HG03196 (cell line): ENCODE data around the gene ITGB7.
A peak's percentile ranks its signal among the peaks of the same experiment; 100 is the strongest.
"Not testable (repeated sequence)": the region's sequence is repeated elsewhere in the genome, so short reads cannot be mapped to it uniquely, and the experiment has no call there.

Experiments used
- ATAC-seq: cut with Tn5 transposase; IDR thresholded peaks from one replicate; pipeline ENCODE4 v1.9.1; 2021; ENCODE audit not compliant: unreplicated experiment

ITGB7 gene

DNA sequence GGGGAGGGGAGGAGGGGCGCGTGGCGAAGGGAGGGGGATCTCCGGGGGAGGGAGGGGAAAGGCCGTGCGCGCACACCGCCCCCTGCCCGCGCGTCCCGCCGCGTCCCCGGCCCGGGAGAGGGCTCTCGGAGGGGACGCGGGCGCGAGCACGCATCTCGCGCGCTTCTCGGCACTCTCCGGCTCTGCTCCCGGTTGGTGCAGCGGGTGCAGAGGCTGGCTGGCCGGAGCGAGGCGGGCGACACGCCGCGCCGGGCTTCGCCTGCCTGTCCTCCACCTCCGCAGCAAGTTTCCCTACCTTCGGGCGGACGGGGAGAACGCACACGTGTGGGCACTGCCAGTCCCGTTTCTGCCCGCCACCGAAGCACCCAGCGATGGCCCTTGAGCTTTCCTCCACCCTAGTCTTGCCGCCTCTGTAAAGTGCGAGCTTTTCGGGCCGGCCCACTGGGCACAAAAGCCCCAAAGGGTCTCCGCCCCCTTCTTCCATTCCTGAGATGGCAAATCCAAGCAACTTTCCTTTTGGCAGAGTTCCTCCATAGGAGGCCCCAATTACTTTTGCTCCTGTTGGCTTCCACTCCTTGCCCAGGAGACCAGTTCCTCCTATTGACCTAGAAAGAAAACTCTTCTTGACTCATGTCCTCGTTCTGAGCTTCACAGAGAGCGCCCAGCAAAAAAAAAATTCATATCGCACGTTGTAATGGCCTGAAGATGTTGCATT, 26.0 kb downstream of the ITGB7 start:
- peak; percentile 49 for ATAC-seq

DNA sequence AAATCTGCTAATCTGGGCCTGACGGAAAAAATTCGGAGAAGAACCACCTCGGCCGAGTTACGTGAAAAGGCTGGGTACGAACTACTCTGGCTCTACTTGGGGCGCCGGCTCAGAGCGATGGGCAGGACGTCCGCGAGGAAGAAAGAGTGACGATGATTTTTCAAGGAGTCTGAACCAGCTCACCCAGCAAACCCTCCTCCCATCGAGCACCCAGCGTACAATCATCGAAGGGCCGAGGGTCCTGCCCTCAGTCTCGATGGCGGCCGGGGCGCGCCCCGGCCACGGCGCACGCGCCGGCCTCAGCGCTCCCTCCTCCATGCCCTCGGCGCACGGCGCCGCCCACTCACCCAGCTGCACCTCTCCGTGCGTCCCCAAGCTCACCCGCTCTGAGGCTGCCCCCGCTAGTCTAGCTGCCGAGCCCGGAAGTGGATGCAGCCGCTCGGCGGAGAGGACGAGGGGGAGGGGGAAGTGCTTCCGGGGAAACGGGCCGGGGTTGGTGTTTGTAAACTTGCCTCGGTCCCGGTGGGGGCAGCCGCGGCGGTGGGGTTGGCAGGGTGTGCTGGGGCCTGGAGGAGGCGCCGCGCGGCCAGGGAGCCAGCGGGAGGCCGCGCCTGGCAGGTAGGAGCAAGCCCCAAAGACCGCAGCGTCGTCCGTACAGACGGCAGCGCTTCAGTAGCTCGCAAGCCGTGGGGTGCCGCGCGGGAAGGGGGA, 26.7 kb downstream of the ITGB7 start, which contains the start of the genes CSAD and ZNF740:
Gene CSAD, minus strand, starts transcription at position 706 of the 711 bp plus-strand sequence. CDS start 7,455 bp downstream, outside the sequence.
Gene ZNF740, plus strand, starts transcription at position 503 of the 711 bp plus-strand sequence. CDS start 1,262 bp downstream, outside the sequence.
- peak; percentile 95 for ATAC-seq

DNA sequence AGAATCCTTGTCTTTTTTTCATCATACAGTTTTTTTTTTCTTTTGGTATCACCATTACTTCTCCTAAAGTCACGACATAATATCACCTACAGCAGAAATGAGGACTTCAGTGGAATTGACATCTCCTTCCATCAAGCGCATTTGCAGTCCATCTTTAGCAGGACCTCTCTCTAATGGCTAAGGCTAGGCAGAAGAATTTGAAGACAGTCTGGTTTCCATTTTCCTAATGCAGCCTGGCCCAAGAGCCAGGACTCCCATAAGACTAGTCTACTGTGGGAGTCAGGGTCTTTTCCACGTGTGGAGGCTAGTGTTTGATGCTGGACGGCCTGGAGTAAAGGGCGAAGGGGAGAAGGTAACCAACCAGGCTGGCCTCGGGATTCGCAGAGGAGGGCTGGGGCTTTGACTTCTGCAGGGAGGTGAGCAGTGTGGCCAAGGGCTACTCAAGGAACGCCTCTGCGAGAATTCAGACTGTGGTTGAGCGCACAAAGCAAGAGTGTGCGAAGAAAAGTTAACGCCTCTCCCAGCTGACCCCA, 27.3 kb downstream of the ITGB7 start:
- ATAC-seq = peak; percentile 12

DNA sequence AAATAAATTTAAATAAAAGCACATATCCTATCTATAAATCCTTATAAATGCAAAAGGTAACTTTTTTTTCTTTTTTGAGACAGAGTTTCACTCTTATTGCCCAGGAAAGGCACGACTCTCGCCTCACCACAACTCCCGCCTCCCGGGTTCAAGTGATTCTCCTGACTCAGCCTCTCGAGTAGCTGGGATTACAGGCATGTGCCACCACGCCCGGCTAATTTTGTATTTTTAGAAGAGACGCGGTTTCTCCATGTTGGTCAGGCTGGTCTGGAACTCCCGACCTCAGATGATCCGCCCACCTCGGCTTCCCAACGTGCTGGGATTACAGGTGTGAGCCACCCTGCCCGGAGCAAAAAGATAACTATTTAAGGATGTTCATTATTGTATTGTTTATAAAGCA, 28.2 kb downstream of the ITGB7 start:
- ATAC-seq = not testable (repeated sequence)

DNA sequence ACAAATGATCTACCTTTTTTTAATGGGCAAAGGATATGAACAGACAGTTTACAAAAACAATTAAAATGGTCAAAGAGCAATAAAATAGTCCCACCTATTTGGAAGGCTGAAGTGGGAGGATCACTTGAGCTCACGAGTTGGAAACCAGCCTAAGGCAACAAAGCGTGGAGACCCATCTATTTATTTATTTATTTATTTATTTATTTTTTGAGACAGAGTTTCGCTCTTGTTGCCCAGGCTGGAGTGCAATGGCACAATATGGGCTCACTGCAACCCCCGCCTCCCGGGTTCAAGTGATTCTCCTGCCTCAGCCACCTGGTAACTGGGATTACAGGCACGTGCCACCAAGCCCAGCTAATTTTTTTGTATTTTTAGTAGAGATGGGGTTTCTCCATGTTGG, 29.6 kb downstream of the ITGB7 start:
- not testable (repeated sequence) for ATAC-seq

DNA sequence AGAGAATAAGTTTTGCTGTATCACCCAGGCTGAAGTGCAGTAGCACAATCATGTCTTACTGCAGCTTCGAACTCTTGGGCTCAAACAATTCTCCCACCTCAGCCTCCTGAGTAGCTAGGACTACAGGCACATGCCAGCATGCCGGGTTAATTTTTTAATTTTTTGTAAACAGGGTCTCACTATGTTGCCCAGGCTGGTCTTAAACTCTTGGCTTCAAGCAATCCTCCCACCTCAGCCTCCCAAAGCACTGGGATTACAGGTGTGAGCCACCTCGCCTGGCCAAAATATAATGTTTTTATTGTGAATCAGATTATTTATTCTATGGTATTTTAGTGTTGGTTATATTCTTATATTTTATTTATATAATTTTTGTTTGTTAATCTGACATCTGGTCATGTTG, 30.3 kb downstream of the ITGB7 start:
- ATAC-seq = no peak

DNA sequence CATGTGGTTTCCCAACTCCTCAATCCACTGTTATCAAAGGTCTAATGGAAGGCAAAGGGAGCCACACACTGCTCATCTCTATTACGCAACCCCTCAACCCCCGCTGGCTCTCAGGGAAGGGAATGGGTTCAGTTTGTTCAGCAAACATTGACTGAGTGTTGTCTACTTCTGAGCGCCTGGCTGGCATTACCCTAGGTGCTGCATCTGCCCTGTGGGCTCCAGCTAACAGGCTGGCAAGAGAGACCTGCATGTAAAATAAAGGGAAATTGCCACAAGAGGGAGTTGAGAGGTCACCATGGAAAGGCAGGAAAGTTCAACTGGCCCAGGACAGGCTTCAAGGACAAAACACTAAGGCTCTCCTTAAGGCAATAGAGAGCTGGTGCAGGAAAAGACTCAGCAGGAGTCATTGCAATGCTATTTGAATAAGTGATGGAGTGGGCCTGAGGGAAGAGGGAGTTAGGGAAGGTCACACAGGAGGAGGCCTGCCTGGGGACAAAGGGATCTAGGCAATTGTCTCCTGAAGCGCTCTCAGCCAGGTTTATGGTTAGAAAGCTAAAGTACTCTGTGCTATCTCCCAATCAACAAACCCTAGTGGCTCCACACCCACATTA, 32.1 kb downstream of the ITGB7 start:
- ATAC-seq = no peak

DNA sequence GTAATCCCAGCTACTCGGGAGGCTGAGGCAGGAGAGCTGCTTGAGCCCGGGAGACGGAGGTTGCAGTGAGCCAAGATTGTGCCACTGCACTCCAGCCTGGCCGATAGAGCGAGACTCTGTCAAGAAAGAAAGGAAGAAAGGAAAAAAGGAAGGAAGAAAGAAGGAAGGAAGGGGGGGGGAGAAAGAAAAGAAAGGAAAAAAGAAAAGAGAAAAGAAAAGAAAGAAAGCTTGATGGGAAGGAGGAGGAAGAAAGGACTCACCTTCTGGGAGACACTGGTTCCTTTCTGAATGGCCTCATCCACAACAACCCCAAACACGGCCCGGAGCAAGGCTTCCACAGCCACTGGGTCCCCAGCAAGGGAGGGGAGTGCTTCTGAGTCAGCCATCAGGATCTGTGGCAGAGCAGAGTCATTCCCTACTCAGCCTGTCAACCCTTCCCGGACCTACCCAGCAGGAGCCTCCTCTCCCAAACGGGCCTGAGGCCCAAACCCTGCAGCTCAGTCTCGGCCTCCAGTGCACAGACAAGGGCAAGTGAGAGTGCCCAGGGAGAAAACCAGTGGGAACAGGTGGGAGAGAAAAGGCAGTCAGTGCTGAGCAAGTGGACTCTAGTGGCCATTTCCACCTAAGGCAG, 33.9 kb downstream of the ITGB7 start:
- ATAC-seq = no peak

DNA sequence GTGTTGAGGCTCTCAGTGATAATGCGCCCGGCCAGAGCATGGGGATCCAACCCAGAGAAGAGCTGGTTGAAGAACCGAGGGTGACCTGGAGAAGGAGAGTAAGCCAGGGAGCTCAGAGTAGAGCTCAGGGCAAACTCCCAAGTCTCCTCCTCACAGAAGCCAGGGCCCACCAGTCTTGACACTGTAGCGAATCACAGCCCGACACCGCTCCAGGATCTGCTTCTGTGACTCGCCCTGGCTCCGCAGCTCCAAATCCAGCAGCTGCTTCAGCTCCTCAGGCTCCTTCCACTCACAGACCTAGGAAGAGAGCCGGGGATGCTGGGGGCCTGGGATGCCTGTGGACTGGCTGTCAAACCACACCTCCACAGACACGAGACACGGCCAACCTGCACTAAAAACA, 34.7 kb downstream of the ITGB7 start:
- ATAC-seq = no peak

DNA sequence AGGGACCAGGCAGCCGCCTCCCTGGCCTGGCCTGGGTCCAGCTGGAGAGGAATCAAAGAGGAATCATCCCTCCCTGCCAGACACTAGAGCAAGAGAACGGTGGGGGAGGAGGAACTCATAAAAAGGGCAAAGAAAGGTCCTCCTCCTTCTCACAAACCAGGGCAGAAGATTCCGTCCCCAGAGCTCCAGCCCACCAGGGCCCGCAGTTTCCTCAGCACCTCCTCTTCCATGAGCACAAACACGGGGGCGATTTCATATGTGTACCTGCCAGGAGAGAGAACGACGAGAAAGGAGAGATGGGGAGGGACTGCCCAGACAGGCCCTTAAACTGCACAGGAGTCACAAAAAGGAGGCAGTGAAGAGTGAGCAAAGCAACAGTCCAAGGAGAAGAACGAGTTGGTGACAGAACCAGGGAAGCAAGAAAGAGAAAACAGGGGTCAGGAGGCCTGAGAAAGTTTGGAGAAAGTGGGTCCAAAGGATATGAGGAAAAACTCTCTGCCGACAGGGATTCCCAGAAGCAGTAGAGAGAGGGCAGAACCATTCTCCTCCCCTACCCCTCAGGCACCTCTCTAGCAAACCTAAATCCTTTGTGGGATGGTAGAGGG, 35.2 kb downstream of the ITGB7 start:
- ATAC-seq = no peak

DNA sequence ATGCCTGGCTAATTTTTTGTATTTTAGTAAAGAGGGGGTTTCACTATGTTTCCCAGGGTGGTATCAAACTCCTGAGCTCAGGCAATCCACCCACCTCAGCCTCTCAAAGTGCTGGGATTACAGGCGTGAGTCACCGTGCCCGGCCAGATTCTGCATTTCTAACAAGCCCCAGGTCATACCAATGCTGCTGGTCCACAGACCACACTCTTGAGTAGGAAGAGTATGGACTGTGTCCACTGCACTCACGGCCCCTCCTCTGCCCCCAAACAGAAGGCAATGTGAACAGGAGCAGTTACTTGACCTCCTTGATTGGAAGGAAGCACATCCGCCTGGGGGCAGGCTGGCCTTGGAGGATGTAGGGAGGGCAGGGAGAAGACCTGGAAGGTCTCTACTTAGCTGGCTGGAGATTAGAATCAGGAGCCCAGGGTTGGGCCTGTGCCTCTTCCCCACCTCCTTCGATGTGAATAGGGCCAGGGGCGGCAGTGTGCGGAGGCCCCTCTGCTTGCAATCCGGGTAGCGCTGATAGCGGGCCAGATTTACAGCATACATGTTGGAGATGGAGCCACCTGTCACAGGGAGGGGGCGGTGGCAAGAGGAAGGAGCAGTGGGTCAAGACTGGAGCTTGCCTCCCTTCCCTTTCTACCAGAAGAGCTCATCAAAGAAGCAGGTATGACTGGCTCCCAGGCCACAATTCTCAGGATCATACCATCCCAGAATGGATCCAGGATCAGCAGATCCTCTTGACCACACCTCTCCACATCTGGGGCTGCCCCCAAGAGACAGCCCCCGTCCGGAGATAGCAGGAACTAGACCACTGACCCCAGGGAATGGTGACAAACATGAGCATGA, 36.0 kb downstream of the ITGB7 start:
- no peak for ATAC-seq

DNA sequence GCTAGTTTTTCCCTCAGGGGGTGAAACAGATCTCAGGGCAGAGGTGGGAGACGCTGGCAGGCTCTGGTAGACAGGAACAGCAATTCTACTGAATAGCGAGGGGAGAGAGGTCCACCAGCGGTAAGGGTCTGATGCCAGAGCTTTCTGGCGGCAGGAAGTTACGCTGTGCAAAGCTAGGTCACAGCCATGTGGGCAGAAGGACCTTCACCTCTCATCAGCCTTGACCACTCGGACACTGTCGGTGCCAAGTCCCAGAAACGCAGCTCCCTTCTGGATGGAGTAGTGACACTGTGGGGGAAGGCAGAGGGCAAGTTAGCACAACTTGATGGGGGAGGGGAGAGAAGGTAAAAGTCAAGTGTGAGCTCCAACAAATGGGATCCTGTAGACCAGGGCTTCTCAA, 36.8 kb downstream of the ITGB7 start:
- ATAC-seq = no peak

DNA sequence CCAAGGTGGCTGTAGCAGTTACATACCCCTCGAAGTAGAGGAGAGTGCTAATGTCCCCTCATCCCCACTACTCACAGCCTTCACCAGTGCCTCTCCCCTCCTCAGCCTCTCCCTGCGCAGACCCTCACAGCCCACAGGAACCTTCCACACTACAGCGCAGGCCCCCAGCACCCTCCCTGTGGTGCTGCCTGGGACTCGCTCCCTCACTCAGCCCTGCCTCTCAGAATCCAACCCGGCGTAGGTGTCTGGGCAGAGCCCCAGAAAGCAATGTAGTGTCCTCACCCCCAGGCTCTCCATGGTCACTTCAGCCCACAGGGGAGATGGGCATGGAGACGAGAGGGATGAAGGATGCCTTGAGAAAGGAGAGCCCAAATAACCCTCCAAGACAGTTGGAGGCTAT, 37.4 kb downstream of the ITGB7 start:
- ATAC-seq = no peak

DNA sequence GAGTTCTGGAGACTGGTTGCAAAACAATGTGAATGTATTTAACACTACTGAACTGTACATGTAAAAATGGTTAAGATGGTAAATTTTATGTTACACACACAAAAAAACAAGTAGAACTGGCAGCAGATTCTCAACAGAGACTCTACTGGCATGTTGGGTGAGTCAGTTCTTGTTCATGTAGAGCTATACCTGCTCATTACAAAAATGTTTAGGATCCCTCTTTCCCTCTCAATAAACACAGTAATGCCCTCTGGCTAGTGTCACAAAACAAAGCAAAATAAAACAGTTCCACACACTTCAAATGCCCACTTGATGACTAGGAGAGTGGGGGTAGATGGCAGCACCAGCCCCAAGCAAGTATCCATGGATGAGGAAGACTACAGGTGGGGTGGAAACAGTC, 40.2 kb downstream of the ITGB7 start:
- ATAC-seq = no peak

DNA sequence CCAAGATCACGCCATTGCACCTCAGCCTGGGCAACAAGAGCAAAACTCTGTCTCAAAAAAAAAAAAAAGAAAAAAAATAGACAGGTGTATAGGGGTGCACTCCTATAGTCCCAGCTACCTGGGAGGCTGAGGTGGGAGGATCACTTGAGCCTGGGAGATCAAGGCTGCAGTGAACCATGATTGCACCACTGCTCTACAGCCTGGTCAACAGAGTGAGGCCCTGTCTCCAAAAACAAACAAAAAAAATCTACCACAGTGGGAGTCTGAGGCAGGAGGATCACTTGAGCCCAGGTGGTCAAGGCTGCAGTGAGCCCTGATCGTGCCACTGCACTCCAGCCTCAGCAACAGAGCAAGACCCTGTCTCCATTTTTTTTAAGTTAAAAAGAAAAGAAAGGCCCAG, 44.0 kb downstream of the ITGB7 start:
- not testable (repeated sequence) for ATAC-seq

DNA sequence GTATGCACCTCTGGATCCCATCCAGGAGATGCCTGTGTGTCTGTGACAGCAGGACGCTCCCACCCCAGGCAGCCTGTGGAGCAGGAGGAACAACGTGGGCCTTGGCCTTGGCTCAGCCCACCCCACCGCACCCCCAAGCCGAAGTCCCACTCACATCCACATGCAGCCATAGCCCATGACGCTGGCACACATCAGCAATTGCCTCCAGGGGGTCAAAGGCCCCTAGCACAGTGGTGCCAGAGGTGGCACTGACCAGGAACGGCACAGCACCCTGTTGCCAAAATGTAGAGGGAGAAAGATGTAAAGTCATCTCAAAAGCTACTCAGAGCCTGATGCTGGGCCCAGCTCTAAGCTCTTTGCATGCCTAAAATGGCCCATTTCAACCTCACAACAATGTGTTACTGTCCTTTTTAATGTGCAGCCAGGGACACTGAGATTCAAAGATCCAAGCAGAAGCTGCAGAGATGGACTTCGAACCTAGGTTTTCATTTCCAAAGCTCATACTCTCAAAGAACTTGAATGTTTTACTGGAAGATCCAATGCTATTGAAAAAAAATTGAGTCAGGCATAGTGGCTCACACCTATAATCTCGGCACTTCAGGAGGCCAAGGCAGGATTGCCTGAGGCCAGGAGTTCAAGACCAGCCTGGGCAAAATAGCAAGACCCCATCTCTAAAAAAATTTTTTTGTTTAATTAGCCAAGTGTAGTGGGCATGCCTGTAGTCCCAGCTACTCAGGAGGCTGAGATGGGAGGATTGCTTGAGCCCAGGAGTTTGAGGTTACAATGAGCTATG, 45.7 kb downstream of the ITGB7 start:
- no peak for ATAC-seq

DNA sequence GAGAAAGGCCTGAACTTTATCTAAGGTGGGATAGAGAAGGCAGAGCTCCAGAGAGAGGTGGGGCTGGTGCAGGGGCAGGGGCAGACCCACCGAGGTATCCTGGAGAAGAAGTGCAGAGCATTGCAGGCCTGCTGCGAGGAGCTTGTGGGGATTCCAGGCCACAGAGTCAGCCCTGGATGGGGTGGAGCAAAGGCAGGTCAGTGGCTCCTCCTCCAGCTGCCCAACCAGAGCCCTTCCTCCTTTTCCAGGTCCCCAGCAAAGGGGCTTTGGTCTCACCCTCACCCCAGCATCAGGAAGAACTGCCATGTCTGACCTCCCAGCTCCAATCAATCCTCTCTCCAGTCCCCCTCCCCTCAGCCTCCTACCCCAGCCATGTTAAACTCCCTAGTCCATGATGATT, 46.4 kb downstream of the ITGB7 start:
- ATAC-seq = no peak

DNA sequence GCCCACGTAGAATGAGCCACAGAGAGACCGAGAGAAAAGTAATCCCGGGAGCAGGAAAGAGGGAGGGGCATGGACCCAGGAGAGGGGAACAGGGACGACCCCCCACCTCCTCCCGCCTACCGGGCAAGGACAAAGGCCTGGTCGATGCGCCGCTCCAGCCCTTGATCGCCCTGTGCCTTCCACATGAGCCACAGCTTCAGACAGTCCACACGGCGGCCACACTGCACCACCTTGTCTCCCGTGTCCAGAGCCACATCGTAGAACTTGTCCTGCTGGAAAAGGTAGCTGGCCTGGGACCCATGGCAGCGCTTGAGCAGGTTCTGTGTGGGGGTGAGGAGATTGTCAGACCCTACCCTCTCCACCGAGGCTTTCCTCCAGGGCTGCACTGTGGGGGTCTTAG, 47.1 kb downstream of the ITGB7 start:
- ATAC-seq = no peak

DNA sequence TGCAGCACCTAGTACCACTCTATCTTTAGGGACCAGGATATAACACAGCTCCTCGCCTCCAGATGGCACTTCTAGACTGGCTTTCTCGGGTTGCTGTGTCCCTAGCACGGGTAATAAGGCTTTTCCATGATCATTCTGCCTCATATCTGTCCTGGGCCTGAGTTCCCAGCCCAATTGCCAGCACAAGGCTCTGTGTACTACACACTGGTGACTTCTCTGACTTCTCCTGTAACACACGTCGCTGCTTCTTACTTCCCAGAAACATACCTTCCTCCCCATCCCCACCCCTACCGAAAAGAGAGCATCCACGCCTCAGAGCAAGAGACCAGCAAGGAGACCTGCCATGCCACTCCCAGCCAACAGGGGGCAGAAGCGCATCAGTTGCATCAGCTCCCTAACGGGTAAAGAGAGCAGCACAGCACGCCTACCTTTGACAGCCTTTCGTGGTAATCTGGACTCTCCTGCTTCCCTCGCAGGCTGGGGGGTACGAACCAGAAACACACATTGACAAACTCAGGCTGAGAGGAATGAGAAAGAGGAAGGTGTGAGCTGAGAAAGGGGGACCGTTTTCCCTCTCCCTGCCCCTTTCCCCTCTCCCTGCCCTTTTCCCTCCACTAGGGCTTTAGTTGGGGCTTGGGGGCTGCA, 47.7 kb downstream of the ITGB7 start:
- peak; percentile 87 for ATAC-seq
